LHCN-M2 (cell line): ENCODE data around the gene HORMAD2. TPM values are rescaled to one million over a fixed set of nuclear protein-coding genes. Genes with fewer than 3 reads are reported as not detected.
"Not testable (repeated sequence)": the region's sequence is repeated elsewhere in the genome, so short reads cannot be mapped to it uniquely, and the experiment has no call there.

ENCODE experiments used
- DNase-seq: peaks from one replicate; pipeline ENCODE4 v3.0.0-alpha.2; 2012; ENCODE audit warnings: low read depth
- total RNA-seq: library from RNA; depleted of rRNA; stranded (reverse); fragments of >200 nt; gene quantifications from 2 replicates; pipeline ENCODE4 v1.2.3, GENCODE V29; 2014

The HORMAD2 gene
- total RNA-seq, 1 experiment from 2014 or later, result not detected

- no peak for DNase-seq
Measured at GRCh38 chr22:30188911-30189310, 108.6 kb downstream of the HORMAD2 start.

GRCh38 chr22:30190574-30190973 lies 110.3 kb downstream of the HORMAD2 start:
- no peak for DNase-seq

- peak; percentile 44 for DNase-seq
Measured at GRCh38 chr22:30191040-30191701, 110.9 kb downstream of the HORMAD2 start.

GRCh38 chr22:30192427-30192826 lies 112.2 kb downstream of the HORMAD2 start:
- DNase-seq, result no peak

- DNase-seq, result no peak
Measured at GRCh38 chr22:30193031-30193775, 112.9 kb downstream of the HORMAD2 start.

- DNase-seq, result peak; percentile 58
Measured at GRCh38 chr22:30195245-30196140, 115.2 kb downstream of the HORMAD2 start.

- peak; percentile 100 for DNase-seq
Measured at GRCh38 chr22:30196141-30196879, 116.0 kb downstream of the HORMAD2 start.

- DNase-seq, result no peak
Measured at GRCh38 chr22:30196880-30197336, 116.6 kb downstream of the HORMAD2 start.

GRCh38 chr22:30197389-30197788 lies 117.1 kb downstream of the HORMAD2 start:
- DNase-seq, result no peak

- DNase-seq, result no peak
Measured at GRCh38 chr22:30198152-30198825, 118.0 kb downstream of the HORMAD2 start.

GRCh38 chr22:30198921-30199320 lies 118.7 kb downstream of the HORMAD2 start:
- no peak for DNase-seq

GRCh38 chr22:30200905-30201304 lies 120.6 kb downstream of the HORMAD2 start:
- not testable (repeated sequence) for DNase-seq

- DNase-seq, result peak; percentile 51
Measured at GRCh38 chr22:30201945-30202344, 121.7 kb downstream of the HORMAD2 start.

GRCh38 chr22:30202531-30203006 lies 122.3 kb downstream of the HORMAD2 start:
- no peak for DNase-seq

GRCh38 chr22:30204015-30204741 lies 123.9 kb downstream of the HORMAD2 start:
- DNase-seq, result no peak

GRCh38 chr22:30204742-30205111 lies 124.5 kb downstream of the HORMAD2 start:
- DNase-seq, result peak; percentile 82

GRCh38 chr22:30205281-30206115 lies 125.2 kb downstream of the HORMAD2 start:
- peak; percentile 98 for DNase-seq

- peak; percentile 99 for DNase-seq
Measured at GRCh38 chr22:30206944-30207343, 126.7 kb downstream of the HORMAD2 start.
